Measurements from ENCODE around the gene PITPNC1. TPM values are rescaled to one million over a fixed set of nuclear protein-coding genes. Genes with fewer than 3 reads are reported as not detected.

PITPNC1 gene
- total RNA-seq, 1 experiment from 2014 or later, result 23.1 TPM

GRCh38 chr17:67594115-67594880, 217.2 kb downstream of the PITPNC1 start:
- CTCF ChIA-PET, result no interaction called here
- H3K4me3 ChIP-seq (ENCODE audit: low read length), result no peak overlapping the region
- H3K27ac ChIP-seq (ENCODE audit: low read length), result no peak overlapping the region
- ATAC-seq (no peak), DNase-seq (no peak)
- H3K9ac ChIP-seq (ENCODE audit: low read length), result no peak overlapping the region
- H3K4me2 ChIP-seq (ENCODE audit: low read length), result no peak overlapping the region
- POLR2A ChIA-PET (ENCODE audit: unreplicated experiment), result no interaction called here
- H3K36me3 ChIP-seq (ENCODE audit: low read depth, low read length), result no peaks in the 10 kb centered on the region
- TF ChIP-seq CTCF (conservative IDR thresholded peaks at IDR 0.05; ENCODE audit: low read depth, low read length) (no peak), EZH2phosphoT487 (IDR thresholded peaks at IDR 0.05; ENCODE audit: borderline replicate concordance, low read length) (no peak), EZH2 (IDR thresholded peaks at IDR 0.05; ENCODE audit: low read length, unreplicated experiment) (no peak)
- no peaks in the 10 kb centered on the region for H3K79me2 ChIP-seq (ENCODE audit: low read length)
- no peaks in the 10 kb centered on the region for H4K20me1 ChIP-seq (ENCODE audit: low read length)
- intact Hi-C loops (cut with micrococcal nuclease), result no loop called here
- BruUV-seq (replicated peaks), result no TSS peak
- H3K9me2 ChIP-seq (replicated peaks; ENCODE audit: low read length), result no peaks in the 10 kb centered on the region
- no peaks in the 10 kb centered on the region for H3K9me3 ChIP-seq (ENCODE audit: low read length)
- no peaks in the 10 kb centered on the region for H3K27me3 ChIP-seq (ENCODE audit: low read length)
- no peaks in the 10 kb centered on the region for H3F3A ChIP-seq (ENCODE audit: low read length, unreplicated experiment)
- no peaks in the 10 kb centered on the region for H3K4me1 ChIP-seq (ENCODE audit: insufficient read depth, low read length)
- H2AFZ ChIP-seq (ENCODE audit: low read length), result no peak overlapping the region

- TF ChIP-seq EZH2 (IDR thresholded peaks at IDR 0.05; ENCODE audit: low read length, unreplicated experiment) (no peak), CTCF (conservative IDR thresholded peaks at IDR 0.05; ENCODE audit: low read depth, low read length) (no peak), EZH2phosphoT487 (IDR thresholded peaks at IDR 0.05; ENCODE audit: borderline replicate concordance, low read length) (no peak)
- no TSS peak for BruUV-seq (replicated peaks)
- ATAC-seq (no peak), DNase-seq (no peak)
- Histone ChIP-seq H3K4me3 (ENCODE audit: low read length) (no peak overlapping the region), H3K4me2 (ENCODE audit: low read length) (no peak overlapping the region), H3K79me2 (ENCODE audit: low read length) (no peaks in the 10 kb centered on the region), H3K27ac (ENCODE audit: low read length) (no peak overlapping the region), H3K36me3 (ENCODE audit: low read depth, low read length) (no peaks in the 10 kb centered on the region), H3K27me3 (ENCODE audit: low read length) (no peaks in the 10 kb centered on the region), H2AFZ (ENCODE audit: low read length) (no peak overlapping the region), H3K9me2 (replicated peaks; ENCODE audit: low read length) (no peaks in the 10 kb centered on the region), H3F3A (ENCODE audit: low read length, unreplicated experiment) (no peaks in the 10 kb centered on the region), H3K9me3 (ENCODE audit: low read length) (no peaks in the 10 kb centered on the region), H3K9ac (ENCODE audit: low read length) (no peak overlapping the region), H3K4me1 (ENCODE audit: insufficient read depth, low read length) (no peaks in the 10 kb centered on the region), H4K20me1 (ENCODE audit: low read length) (no peaks in the 10 kb centered on the region)
- CTCF ChIA-PET, result no interaction called here
- intact Hi-C loops (cut with micrococcal nuclease), result no loop called here
- POLR2A ChIA-PET (ENCODE audit: unreplicated experiment), result no interaction called here
These were observed 223.3 kb downstream of the PITPNC1 start for GRCh38 chr17:67600408-67600807.

DNA sequence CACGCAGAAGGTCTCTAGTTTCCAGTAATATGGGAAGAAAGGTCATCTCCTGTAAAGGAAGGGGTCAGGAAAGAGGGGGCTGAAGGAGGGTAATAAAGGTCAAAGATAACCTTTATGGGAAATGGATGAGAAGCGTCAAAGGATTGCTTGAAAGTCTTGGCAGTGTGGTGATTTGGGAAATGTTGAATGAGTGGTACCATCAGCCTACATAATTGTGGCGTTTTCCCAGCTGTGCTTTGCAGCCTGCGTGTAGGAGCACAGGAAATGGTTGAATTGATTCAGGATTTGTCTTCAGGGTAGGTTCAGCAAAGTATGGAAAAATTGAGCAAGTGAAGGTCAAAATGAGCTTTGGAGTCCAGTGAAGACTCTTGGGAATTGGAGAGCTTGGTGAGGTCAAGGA, 224.8 kb downstream of the PITPNC1 start:
- Histone ChIP-seq H3K36me3 (ENCODE audit: low read depth, low read length) (no peaks in the 10 kb centered on the region), H3K27ac (ENCODE audit: low read length) (no peak overlapping the region), H2AFZ (ENCODE audit: low read length) (no peak overlapping the region), H3K4me3 (ENCODE audit: low read length) (no peak overlapping the region), H3K4me2 (ENCODE audit: low read length) (no peak overlapping the region), H3K79me2 (ENCODE audit: low read length) (no peaks in the 10 kb centered on the region), H3F3A (ENCODE audit: low read length, unreplicated experiment) (no peaks in the 10 kb centered on the region), H3K9ac (ENCODE audit: low read length) (no peak overlapping the region), H3K4me1 (ENCODE audit: insufficient read depth, low read length) (0 out of 2 replicates have a peak, but pooled peaks cover 4% of the 10 kb centered on the region), H4K20me1 (ENCODE audit: low read length) (no peaks in the 10 kb centered on the region), H3K9me2 (replicated peaks; ENCODE audit: low read length) (no peaks in the 10 kb centered on the region), H3K9me3 (ENCODE audit: low read length) (no peaks in the 10 kb centered on the region), H3K27me3 (ENCODE audit: low read length) (no peaks in the 10 kb centered on the region)
- CTCF ChIA-PET, result interaction anchor here (0.6 to 0.9 kb wide), 3 partner anchors 9 to 223 kb away, joined by 4 to 5 read pairs (median 4); no protein-coding TSS in a partner anchor
- intact Hi-C loops (cut with micrococcal nuclease), result no loop called here
- no peak for TF ChIP-seq EZH2phosphoT487 (IDR thresholded peaks at IDR 0.05; ENCODE audit: borderline replicate concordance, low read length)
- no peak for TF ChIP-seq CTCF (conservative IDR thresholded peaks at IDR 0.05; ENCODE audit: low read depth, low read length)
- TF ChIP-seq EZH2 (IDR thresholded peaks at IDR 0.05; ENCODE audit: low read length, unreplicated experiment), result no peak
- POLR2A ChIA-PET (ENCODE audit: unreplicated experiment), result no interaction called here
- ATAC-seq (no peak), DNase-seq (no peak)
- BruUV-seq (replicated peaks), result no TSS peak

Measured in PC-3 (cell line).